B cell (primary cell): ENCODE measurements around the gene CTNND1. TPM values are rescaled to one million over a fixed set of nuclear protein-coding genes. Genes with fewer than 3 reads are reported as not detected.
A peak's percentile ranks its signal among the peaks of the same experiment; 100 is the strongest.

Experiments
- ATAC-seq: fragments of 200-7000 bp; cut with Tn5 transposase; one replicate; pipeline ENCODE4 v1.10.0; 2021; ENCODE audit warnings: low read depth, mild to moderate bottlenecking, moderate number of reproducible peaks, moderate library complexity
- CTCF ChIA-PET: fragments of 350-600 bp; sonication (Branson Sonifier 250); formaldehyde crosslinking; loops from one replicate; lab custom pipeline; 2021; ENCODE audit warnings: antibody characterized with exemption, inconsistent platforms; lab: Charles Lee
- POLR2A ChIA-PET: fragments of 350-600 bp; sonication (Branson Sonifier 250); formaldehyde crosslinking; loops from one replicate; lab custom pipeline; 2021; ENCODE audit warnings: antibody characterized with exemption; lab: Charles Lee
- DNase-seq: peaks from one replicate; pipeline ENCODE4 v3.0.0; 2013
- H2AFZ ChIP-seq: 2 replicates; pipeline ENCODE4 v1.6.1; 2012; ENCODE audit warnings: mild to moderate bottlenecking, low read depth, low read length; ENCODE audit not compliant: insufficient read depth, poor library complexity, severe bottlenecking
- H3K27ac ChIP-seq, 2 donors: 1 replicate in 1 of 2; 2 replicates in 1 of 2; pipeline ENCODE4 v1.5.1; 2012 to 2013; ENCODE audit warnings: low read length in 2 of 2, mild to moderate bottlenecking in 2 of 2, moderate library complexity in 1 of 2
- H3K27me3 ChIP-seq, 4 experiments: fragments of 200-600 bp in 1 of 4; sonication (generic) in 1 of 4; replicated peaks in 1 of 4; 1 replicate in 2 of 4; 2 replicates in 2 of 4; pipeline versions ENCODE4 v1.6.1 to v1.7.0; 2013 to 2016; ENCODE audit warnings: low read length in 3 of 4, mild to moderate bottlenecking in 2 of 4, mixed read lengths in 1 of 4, moderate library complexity in 1 of 4; ENCODE audit not compliant: insufficient read depth in 4 of 4, control insufficient read depth in 3 of 4; ENCODE audit errors: control extremely low read depth in 1 of 4
- H3K36me3 ChIP-seq, 2 experiments: replicated peaks in 1 of 2; 1 replicate in 1 of 2; 2 replicates in 1 of 2; pipeline versions ENCODE4 v1.6.1 to v1.7.1; 2013; ENCODE audit warnings: low read length in 1 of 2; ENCODE audit not compliant: insufficient read depth in 2 of 2, control insufficient read depth in 1 of 2; ENCODE audit errors: control extremely low read depth in 1 of 2, extremely low read depth in 1 of 2
- H3K4me1 ChIP-seq, 2 donors: fragments of 200-600 bp in 1 of 2; sonication (generic) in 1 of 2; 1 replicate in 1 of 2; 2 replicates in 1 of 2; pipeline versions ENCODE4 v1.5.1 to v1.6.1; 2013 to 2017; ENCODE audit warnings: low read length in 2 of 2; ENCODE audit not compliant: control insufficient read depth in 2 of 2, insufficient read depth in 2 of 2
- H3K4me2 ChIP-seq: replicated peaks from 2 replicates; pipeline ENCODE3; 2012; ENCODE audit warnings: mild to moderate bottlenecking, low read depth, low read length; ENCODE audit not compliant: poor library complexity, severe bottlenecking
- H3K4me3 ChIP-seq, 5 experiments: fragments of 200-600 bp in 1 of 5; sonication (generic) in 1 of 5; 1 replicate in 3 of 5; 2 replicates in 2 of 5; pipeline versions ENCODE4 v1.5.1 to v1.7.0; 2011 to 2016; ENCODE audit warnings: low read length in 4 of 5, mild to moderate bottlenecking in 4 of 5, low read depth in 2 of 5, control low read depth in 1 of 5, moderate library complexity in 1 of 5; ENCODE audit not compliant: insufficient read depth in 1 of 5; ENCODE audit errors: control extremely low read depth in 1 of 5, extremely low read depth in 1 of 5
- H3K79me2 ChIP-seq: fragments of 200-600 bp; sonication (generic); one replicate; pipeline ENCODE4 v1.6.0; 2016; ENCODE audit warnings: low read length; ENCODE audit not compliant: control insufficient read depth, insufficient read depth
- H3K9ac ChIP-seq: fragments of 200-600 bp; sonication (generic); 2 replicates; pipeline ENCODE4 v1.6.1; 2017; ENCODE audit warnings: mild to moderate bottlenecking, low read length, moderate library complexity
- H3K9me3 ChIP-seq, 3 donors: one replicate each; pipeline versions ENCODE4 v1.6.1 to v1.7.1; 2013; ENCODE audit warnings: low read length in 2 of 3; ENCODE audit not compliant: control insufficient read depth in 2 of 3, insufficient read depth in 1 of 3; ENCODE audit errors: control extremely low read depth in 1 of 3
- H4K20me1 ChIP-seq: 2 replicates; pipeline ENCODE4 v1.6.0; 2012; ENCODE audit warnings: mild to moderate bottlenecking, low read length; ENCODE audit not compliant: insufficient read depth, control insufficient read depth, poor library complexity, severe bottlenecking
- H3K27ac Mint-ChIP-seq: one replicate; pipeline ENCODE4 v1.8.0; 2021; ENCODE audit warnings: mixed read lengths
- H3K27me3 Mint-ChIP-seq: one replicate; pipeline ENCODE4 v1.8.0; 2021; ENCODE audit warnings: mixed read lengths
- H3K4me1 Mint-ChIP-seq: one replicate; pipeline ENCODE4 v1.8.0; 2021; ENCODE audit warnings: mixed read lengths
- H3K4me3 Mint-ChIP-seq: one replicate; pipeline ENCODE4 v1.8.0; 2021; ENCODE audit warnings: mixed read lengths
- H3K9me3 Mint-ChIP-seq: one replicate; pipeline ENCODE4 v1.8.0; 2022; ENCODE audit warnings: mixed read lengths; ENCODE audit not compliant: insufficient read depth
- EZH2 ChIP-seq: IDR thresholded peaks from 2 replicates; pipeline ENCODE4 v1.6.1; 2012; ENCODE audit warnings: borderline replicate concordance, low read depth, mild to moderate bottlenecking, moderate library complexity, low read length; ENCODE audit not compliant: insufficient read depth, poor library complexity, severe bottlenecking
- WGBS: methylation state at CpG from one replicate; pipeline ENCODE4 v1.1.5; 2013; ENCODE audit warnings: missing lambda C conversion rate; ENCODE audit not compliant: insufficient coverage; 5-methylcytosine and 5-hydroxymethylcytosine counted together
- intact Hi-C: fragments of 100-400 bp; cut with micrococcal nuclease; formaldehyde crosslinking; loops from one replicate; pipeline ENCODE4 v1.10.0; 2022
- polyA plus RNA-seq: library from polyadenylated mRNA; depleted of rRNA; stranded (reverse); fragments of >200 nt; gene quantifications from 2 replicates; pipeline ENCODE4 v1.2.3, GENCODE V29; 2012
- total RNA-seq, 2 donors: library from RNA; stranded (reverse); fragments of 120-200 nt in 1 of 2; gene quantifications; 1 replicate in 1 of 2; 2 replicates in 1 of 2; pipeline versions ENCODE4 v1.2.3 to v1.2.4, GENCODE V29; 2013 to 2022
- TF ChIP-seq, protein P1 (sequence below): fragments of 200-600 bp; IDR thresholded peaks from one replicate; pipeline ENCODE4 v1.8.0; 2022; ENCODE audit warnings: antibody characterized with exemption, mild to moderate bottlenecking

The CTNND1 gene
- total and polyA plus RNA-seq, 2 donors (not counting 1 experiment from before 2014, with no cell fraction given), result 12.1 to 54.4 TPM

DNA sequence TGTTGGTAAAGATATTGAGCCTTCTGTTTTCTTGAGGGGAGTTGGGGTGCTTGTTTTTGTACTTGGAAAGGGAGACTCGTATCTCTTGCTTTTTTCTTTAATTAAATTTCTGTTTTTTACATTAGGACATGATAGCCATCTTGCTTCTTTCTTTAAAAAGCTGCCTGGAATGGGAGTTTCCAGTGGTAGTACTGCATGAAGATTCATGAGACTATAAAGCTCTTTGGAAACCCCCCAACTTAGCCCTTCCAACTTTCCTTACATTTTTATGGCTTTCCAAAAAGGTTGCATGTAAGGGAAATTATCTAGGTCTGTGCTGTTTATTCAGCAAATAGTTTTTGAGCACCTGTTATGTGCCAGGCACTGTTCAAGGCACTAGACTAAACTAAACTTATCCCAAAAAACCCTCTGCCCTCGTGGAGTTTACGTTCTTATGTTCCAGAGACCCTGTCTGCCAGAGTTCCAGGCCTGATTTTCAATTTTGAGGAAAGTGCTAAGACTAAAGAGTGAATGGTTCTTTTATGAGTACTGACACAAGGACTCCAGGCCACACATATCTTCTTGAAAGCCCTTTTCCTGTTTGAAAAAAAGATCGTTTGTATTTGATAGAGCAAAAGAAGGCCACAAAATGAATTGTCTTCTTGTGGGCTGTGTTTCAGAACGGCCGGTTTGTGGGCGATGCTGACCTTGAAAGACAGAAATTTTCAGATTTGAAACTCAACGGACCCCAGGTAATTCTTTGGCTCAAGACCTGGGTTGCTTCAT lies 31.9 kb downstream of the CTNND1 start:
- WGBS, result 40% methylated on average over 3 of the region's 8 CpGs

More for the DNA sequence above, 31.9 kb downstream of the CTNND1 start:
- H3K79me2 ChIP-seq, result peaks cover 30% of the 10 kb centered on the region
- H3K27me3 ChIP-seq, result no peaks in the 10 kb centered on the region
- H3K9me3 ChIP-seq, result no peaks in the 10 kb centered on the region
- Mint-ChIP-seq H3K9me3 (no peaks in the 10 kb centered on the region), H3K27ac (peak overlapping the region; percentile 91), H3K4me1 (peaks cover 49% of the 10 kb centered on the region), H3K4me3 (peak overlapping the region; percentile 80), H3K27me3 (no peaks in the 10 kb centered on the region)
- H3K36me3 ChIP-seq, result peaks cover 4 to 12% of the 10 kb centered on the region in 2 experiments
- H3K4me2 ChIP-seq, result peak overlapping the region; percentile 86
- ATAC-seq (no peak), DNase-seq (no peak)
- ChIA-PET POLR2A (interaction anchor here (0.6 to 0.7 kb wide), 2 partner anchors 28 to 52 kb away, joined by 3 read pairs; partner anchors contain the start of gene SELENOH), CTCF (interaction anchor here (0.8 to 3.3 kb wide), 4 partner anchors 7 to 52 kb away, joined by 3 to 13 read pairs (median 4); partner anchors contain the start of gene SELENOH)
- intact Hi-C loops, result loop anchor here (2.0 to 10.0 kb wide), 3 partner anchors 127 to 1361 kb away; partner anchors contain the start of gene TIMM10
- H3K27ac ChIP-seq, result peak overlapping the region; percentile 87 to 97
- H2AFZ ChIP-seq, result no peak overlapping the region
- peak overlapping the region; percentile 64 for H3K9ac ChIP-seq
- H3K4me3 ChIP-seq, result peak overlapping the region in 4 of 5 experiments; percentile 21 to 62 (median 34)
- peaks cover 41 to 45% of the 10 kb centered on the region in 2 donors for H3K4me1 ChIP-seq
- no peaks in the 10 kb centered on the region for H4K20me1 ChIP-seq
- no peak for TF ChIP-seq EZH2
- TF ChIP-seq, protein P1, sequence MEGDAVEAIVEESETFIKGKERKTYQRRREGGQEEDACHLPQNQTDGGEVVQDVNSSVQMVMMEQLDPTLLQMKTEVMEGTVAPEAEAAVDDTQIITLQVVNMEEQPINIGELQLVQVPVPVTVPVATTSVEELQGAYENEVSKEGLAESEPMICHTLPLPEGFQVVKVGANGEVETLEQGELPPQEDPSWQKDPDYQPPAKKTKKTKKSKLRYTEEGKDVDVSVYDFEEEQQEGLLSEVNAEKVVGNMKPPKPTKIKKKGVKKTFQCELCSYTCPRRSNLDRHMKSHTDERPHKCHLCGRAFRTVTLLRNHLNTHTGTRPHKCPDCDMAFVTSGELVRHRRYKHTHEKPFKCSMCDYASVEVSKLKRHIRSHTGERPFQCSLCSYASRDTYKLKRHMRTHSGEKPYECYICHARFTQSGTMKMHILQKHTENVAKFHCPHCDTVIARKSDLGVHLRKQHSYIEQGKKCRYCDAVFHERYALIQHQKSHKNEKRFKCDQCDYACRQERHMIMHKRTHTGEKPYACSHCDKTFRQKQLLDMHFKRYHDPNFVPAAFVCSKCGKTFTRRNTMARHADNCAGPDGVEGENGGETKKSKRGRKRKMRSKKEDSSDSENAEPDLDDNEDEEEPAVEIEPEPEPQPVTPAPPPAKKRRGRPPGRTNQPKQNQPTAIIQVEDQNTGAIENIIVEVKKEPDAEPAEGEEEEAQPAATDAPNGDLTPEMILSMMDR, result no peak
